Lower leg skin (tissue), 3 donors: ENCODE data around the gene FARS2.

Experiments
- POLR2A ChIP-seq, 2 donors: fragments of 450-650 bp; IDR thresholded peaks; one replicate each; pipeline ENCODE4 v1.6.1; 2016 to 2017; ENCODE audit warnings: antibody characterized with exemption in 2 of 2, mild to moderate bottlenecking in 1 of 2, moderate library complexity in 1 of 2
- TF ChIP-seq, protein P1 (sequence below), 3 donors: fragments of 450-650 bp; IDR thresholded peaks; one replicate each; pipeline ENCODE4 v1.5.1; 2016; ENCODE audit warnings: antibody characterized with exemption in 3 of 3, mild to moderate bottlenecking in 3 of 3, moderate library complexity in 2 of 3

DNA sequence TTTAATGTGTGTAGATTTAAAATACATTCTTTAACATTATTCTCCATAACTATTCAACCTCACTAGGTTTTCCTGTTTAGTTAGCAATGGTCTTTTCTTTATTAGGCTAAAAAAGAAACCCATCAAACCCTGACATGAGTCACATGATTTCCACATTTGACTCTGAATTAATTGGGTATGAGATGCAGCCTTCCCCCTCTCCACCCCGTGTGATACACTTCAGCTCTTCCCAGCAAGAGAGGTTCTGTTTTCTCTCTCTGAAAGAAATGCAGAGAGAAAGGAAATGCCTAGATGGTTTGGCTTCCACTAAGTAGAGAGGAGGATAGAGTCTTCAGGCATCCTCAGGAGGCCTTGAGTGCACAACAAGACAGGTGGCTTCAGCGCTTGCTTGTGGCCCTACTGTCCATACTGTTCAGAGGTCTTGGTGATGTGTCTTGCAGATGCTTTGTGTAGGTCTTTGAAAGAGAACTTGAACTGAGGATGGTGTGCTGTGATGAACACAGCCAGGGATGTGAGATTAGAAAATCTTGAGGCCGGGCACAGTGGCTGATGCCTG is 17.3 kb downstream of the FARS2 start:
- TF ChIP-seq, protein P1, sequence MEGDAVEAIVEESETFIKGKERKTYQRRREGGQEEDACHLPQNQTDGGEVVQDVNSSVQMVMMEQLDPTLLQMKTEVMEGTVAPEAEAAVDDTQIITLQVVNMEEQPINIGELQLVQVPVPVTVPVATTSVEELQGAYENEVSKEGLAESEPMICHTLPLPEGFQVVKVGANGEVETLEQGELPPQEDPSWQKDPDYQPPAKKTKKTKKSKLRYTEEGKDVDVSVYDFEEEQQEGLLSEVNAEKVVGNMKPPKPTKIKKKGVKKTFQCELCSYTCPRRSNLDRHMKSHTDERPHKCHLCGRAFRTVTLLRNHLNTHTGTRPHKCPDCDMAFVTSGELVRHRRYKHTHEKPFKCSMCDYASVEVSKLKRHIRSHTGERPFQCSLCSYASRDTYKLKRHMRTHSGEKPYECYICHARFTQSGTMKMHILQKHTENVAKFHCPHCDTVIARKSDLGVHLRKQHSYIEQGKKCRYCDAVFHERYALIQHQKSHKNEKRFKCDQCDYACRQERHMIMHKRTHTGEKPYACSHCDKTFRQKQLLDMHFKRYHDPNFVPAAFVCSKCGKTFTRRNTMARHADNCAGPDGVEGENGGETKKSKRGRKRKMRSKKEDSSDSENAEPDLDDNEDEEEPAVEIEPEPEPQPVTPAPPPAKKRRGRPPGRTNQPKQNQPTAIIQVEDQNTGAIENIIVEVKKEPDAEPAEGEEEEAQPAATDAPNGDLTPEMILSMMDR (IDR thresholded peaks at IDR 0.05) = no peak
- no peak for TF ChIP-seq POLR2A (IDR thresholded peaks at IDR 0.05)
